ENCODE results near the gene CAB39.

CAB39 gene

GRCh38 chr2:230751062-230751461, 38.4 kb downstream of the CAB39 start:
- H3K4me3 ChIP-seq (ENCODE audit: low read length): no peak overlapping the region
- H3K36me3 ChIP-seq (ENCODE audit: insufficient read depth, low read length): no peaks in the 10 kb centered on the region; the same call in 1 of the 2 replicates
- peaks cover 8% of the 10 kb centered on the region for H3K4me1 ChIP-seq (ENCODE audit: insufficient read depth, low read length)
- no peak overlapping the region for H3K9ac ChIP-seq (ENCODE audit: low read depth, low read length)
- no peaks in the 10 kb centered on the region for H3K27me3 ChIP-seq (ENCODE audit: insufficient read depth, low read length)
- WGBS: 93% methylated on average over 2 of the region's 3 CpGs
- H3K27ac ChIP-seq (ENCODE audit: low read depth, low read length): no peak overlapping the region
- no peaks in the 10 kb centered on the region for H3K9me3 ChIP-seq (ENCODE audit: insufficient read depth, low read depth, low read length)

GRCh38 chr2:230754200-230754599, 41.6 kb downstream of the CAB39 start:
- Histone ChIP-seq H3K9ac (ENCODE audit: low read depth, low read length) (no peak overlapping the region), H3K9me3 (ENCODE audit: insufficient read depth, low read depth, low read length) (no peaks in the 10 kb centered on the region), H3K27ac (ENCODE audit: low read depth, low read length) (no peak overlapping the region), H3K36me3 (ENCODE audit: insufficient read depth, low read length) (no peaks in the 10 kb centered on the region; the same call in 1 of the 2 replicates), H3K4me3 (ENCODE audit: low read length) (no peak overlapping the region), H3K27me3 (ENCODE audit: insufficient read depth, low read length) (no peaks in the 10 kb centered on the region), H3K4me1 (ENCODE audit: insufficient read depth, low read length) (peaks cover 16% of the 10 kb centered on the region)
- WGBS: 86% methylated on average over 4 of the region's 4 CpGs

DNA sequence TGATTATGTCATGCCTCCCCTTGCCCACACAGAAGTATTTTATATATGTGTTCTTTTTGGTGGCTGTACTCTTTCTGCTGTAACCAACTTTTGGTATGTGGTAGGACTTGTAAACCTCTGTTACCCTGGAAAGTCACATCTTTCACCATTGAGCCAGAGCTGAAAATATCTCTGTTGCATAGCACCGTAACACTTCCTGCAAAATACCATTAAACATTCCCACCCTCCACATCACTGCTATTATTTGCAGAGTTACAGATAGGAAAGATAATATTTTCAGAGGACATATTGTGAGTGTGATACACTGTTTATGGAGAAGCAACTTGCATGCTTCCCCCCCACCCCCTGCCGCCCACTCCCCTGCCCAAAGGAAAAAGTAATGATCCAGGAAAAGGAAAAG, 44.8 kb downstream of the CAB39 start:
- 95% methylated on average over 2 of the region's 2 CpGs for WGBS
- Histone ChIP-seq H3K27ac (ENCODE audit: low read depth, low read length) (no peak overlapping the region), H3K4me3 (ENCODE audit: low read length) (no peak overlapping the region), H3K9ac (ENCODE audit: low read depth, low read length) (no peak overlapping the region), H3K9me3 (ENCODE audit: insufficient read depth, low read depth, low read length) (no peaks in the 10 kb centered on the region), H3K4me1 (ENCODE audit: insufficient read depth, low read length) (peaks cover 16% of the 10 kb centered on the region), H3K27me3 (ENCODE audit: insufficient read depth, low read length) (no peaks in the 10 kb centered on the region), H3K36me3 (ENCODE audit: insufficient read depth, low read length) (peaks cover 8% of the 10 kb centered on the region)

DNA sequence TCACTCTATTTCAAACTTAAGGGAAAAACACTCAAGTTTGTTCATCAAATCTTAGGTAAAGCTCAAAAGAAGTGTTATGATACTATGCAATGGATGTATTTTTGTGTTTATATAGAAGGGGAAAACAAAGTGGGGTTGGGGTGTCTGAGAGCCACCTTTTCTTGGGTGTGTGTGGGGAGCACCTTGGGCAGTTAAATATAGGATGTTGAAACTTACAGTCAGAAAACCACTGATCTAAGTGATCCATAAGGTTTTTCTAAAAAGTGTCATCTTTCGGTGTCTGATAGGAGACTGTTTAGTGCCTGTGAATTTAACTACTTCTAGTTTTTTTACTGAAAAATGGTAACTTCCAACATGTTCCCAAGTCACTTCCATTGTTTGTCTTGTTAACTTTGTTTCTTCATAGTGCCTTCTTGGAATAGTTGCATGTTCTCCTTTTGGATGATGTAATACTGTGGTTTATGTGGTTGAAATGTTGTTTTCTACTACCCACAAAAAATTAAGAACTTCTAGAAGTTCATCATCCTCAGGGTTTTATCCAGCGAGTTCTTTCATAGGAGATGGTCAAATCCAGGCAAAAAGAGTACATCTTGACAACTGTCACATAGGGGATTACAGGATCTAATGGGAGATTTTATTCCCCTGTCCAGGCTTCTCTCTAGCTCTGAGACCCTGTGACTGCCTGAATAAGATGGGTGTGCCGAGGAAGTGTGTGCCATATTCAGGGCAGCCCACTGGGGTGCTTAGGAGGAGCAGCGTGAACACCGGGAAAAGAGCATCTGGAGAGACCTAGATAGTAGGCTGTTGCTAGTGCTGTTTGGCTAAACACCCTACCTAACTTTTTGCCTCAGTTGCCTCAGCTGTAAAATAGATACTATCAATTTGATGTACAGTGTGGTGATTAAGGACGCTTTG, 46.2 kb downstream of the CAB39 start:
- Histone ChIP-seq H3K9ac (ENCODE audit: low read depth, low read length) (no peak overlapping the region), H3K4me3 (ENCODE audit: low read length) (no peak overlapping the region), H3K27me3 (ENCODE audit: insufficient read depth, low read length) (no peaks in the 10 kb centered on the region), H3K36me3 (ENCODE audit: insufficient read depth, low read length) (peaks cover 15% of the 10 kb centered on the region), H3K27ac (ENCODE audit: low read depth, low read length) (no peak overlapping the region), H3K4me1 (ENCODE audit: insufficient read depth, low read length) (peaks cover 16% of the 10 kb centered on the region), H3K9me3 (ENCODE audit: insufficient read depth, low read depth, low read length) (no peaks in the 10 kb centered on the region)
- 86% methylated on average over 6 of the region's 6 CpGs for WGBS

DNA sequence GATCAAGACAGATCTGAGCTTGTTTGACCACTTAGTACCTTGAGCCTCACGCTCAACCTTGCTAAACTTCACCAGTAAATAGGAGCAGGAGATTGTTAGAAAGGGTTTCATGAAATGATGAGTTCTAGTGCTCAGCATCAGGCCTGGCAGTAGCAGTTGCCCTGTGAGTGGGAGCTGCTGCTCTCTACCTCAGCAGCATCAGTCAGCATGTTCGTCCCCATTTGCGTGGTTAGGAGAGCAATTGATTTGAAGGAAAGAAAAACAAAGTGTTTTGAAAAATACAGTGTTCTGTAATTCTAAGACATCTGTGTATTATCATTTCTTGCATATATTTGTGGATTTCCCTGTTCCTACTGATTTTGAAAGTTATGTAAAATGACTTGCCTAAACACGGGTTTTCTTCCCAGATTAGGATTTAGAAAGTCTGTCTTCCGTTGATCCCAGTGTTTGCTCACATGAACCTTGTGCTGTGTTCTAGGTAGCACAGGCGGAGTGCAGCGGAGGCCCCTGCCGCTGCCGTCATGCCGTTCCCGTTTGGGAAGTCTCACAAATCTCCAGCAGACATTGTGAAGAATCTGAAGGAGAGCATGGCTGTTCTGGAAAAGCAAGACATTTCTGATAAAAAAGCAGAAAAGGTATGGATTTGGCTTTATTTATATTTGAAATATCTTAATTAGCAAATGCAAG, 47.0 kb downstream of the CAB39 start:
- Histone ChIP-seq H3K9ac (ENCODE audit: low read depth, low read length) (no peak overlapping the region), H3K27ac (ENCODE audit: low read depth, low read length) (no peak overlapping the region), H3K4me1 (ENCODE audit: insufficient read depth, low read length) (peaks cover 16% of the 10 kb centered on the region), H3K4me3 (ENCODE audit: low read length) (no peak overlapping the region), H3K9me3 (ENCODE audit: insufficient read depth, low read depth, low read length) (no peaks in the 10 kb centered on the region), H3K27me3 (ENCODE audit: insufficient read depth, low read length) (no peaks in the 10 kb centered on the region), H3K36me3 (ENCODE audit: insufficient read depth, low read length) (peaks cover 22% of the 10 kb centered on the region)
- WGBS: 90% methylated on average over 11 of the region's 11 CpGs

GRCh38 chr2:230761704-230762103, 49.1 kb downstream of the CAB39 start:
- Histone ChIP-seq H3K9me3 (ENCODE audit: insufficient read depth, low read depth, low read length) (no peaks in the 10 kb centered on the region), H3K36me3 (ENCODE audit: insufficient read depth, low read length) (peaks cover 24% of the 10 kb centered on the region), H3K9ac (ENCODE audit: low read depth, low read length) (no peak overlapping the region), H3K27ac (ENCODE audit: low read depth, low read length) (no peak overlapping the region), H3K27me3 (ENCODE audit: insufficient read depth, low read length) (no peaks in the 10 kb centered on the region), H3K4me1 (ENCODE audit: insufficient read depth, low read length) (peaks cover 13% of the 10 kb centered on the region), H3K4me3 (ENCODE audit: low read length) (no peak overlapping the region)
- WGBS: 95% methylated on average over 8 of the region's 8 CpGs

DNA sequence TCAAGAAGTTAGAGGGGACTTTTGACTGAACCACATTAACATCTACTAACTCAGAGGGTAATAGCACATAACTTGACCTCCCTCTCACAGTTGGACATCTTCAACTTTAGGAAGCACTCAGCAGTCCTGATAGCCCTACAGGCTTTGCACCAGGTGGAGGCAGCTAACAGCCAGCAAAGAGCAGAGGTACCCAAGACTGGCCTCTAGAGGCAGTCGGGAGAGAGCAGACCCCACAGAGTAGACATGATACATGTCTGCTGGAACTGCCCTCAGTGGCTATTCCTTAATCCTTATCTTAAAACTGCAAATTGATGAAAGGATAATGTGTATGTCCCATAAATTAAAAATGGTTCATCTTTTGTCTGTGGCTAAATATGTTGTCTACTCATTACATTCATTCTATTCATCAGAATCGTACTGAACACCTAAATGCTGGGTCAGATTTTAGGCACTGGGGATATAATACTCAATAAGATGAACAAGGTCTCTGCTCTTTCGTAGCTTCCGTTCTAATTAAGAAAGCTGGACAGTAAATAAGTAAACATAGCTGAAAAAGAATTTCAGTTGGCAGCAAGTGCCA, 49.8 kb downstream of the CAB39 start:
- 76% methylated on average over 4 of the region's 4 CpGs for WGBS
- peaks cover 13% of the 10 kb centered on the region for H3K4me1 ChIP-seq (ENCODE audit: insufficient read depth, low read length)
- H3K4me3 ChIP-seq (ENCODE audit: low read length): no peak overlapping the region
- H3K27ac ChIP-seq (ENCODE audit: low read depth, low read length): no peak overlapping the region
- H3K36me3 ChIP-seq (ENCODE audit: insufficient read depth, low read length): peaks cover 29% of the 10 kb centered on the region
- no peaks in the 10 kb centered on the region for H3K27me3 ChIP-seq (ENCODE audit: insufficient read depth, low read length)
- no peaks in the 10 kb centered on the region for H3K9me3 ChIP-seq (ENCODE audit: insufficient read depth, low read depth, low read length)
- H3K9ac ChIP-seq (ENCODE audit: low read depth, low read length): no peak overlapping the region

DNA sequence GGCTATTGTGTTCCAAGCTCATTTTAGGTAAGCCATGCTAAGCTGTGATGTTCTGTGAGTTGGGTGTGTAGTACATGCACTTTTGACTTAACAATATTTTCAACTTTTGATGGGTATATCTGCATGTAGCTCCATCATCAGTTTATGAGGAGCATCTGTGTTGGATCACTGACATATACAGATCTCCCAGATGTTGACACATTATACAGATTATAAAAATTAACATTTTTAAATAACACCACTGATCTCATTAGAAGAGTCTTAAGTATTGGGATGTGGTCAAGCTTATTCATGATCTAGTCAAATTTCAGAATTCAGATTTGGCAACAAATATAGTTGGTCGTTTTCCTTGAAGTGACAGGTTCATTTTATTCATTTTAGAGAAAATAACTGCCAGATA, 51.7 kb downstream of the CAB39 start:
- H3K4me3 ChIP-seq (ENCODE audit: low read length): no peak overlapping the region
- no peaks in the 10 kb centered on the region for H3K9me3 ChIP-seq (ENCODE audit: insufficient read depth, low read depth, low read length)
- no peak overlapping the region for H3K9ac ChIP-seq (ENCODE audit: low read depth, low read length)
- H3K27me3 ChIP-seq (ENCODE audit: insufficient read depth, low read length): no peaks in the 10 kb centered on the region
- H3K27ac ChIP-seq (ENCODE audit: low read depth, low read length): no peak overlapping the region
- peaks cover 5% of the 10 kb centered on the region for H3K4me1 ChIP-seq (ENCODE audit: insufficient read depth, low read length)
- H3K36me3 ChIP-seq (ENCODE audit: insufficient read depth, low read length): peaks cover 32% of the 10 kb centered on the region
- no CpG with 5 or more reads among the region's 1 CpG for WGBS

GRCh38 chr2:230765611-230766300, 53.1 kb downstream of the CAB39 start:
- Histone ChIP-seq H3K36me3 (ENCODE audit: insufficient read depth, low read length) (peaks cover 32% of the 10 kb centered on the region), H3K9ac (ENCODE audit: low read depth, low read length) (no peak overlapping the region)
- 98% methylated on average over 3 of the region's 4 CpGs for WGBS

DNA sequence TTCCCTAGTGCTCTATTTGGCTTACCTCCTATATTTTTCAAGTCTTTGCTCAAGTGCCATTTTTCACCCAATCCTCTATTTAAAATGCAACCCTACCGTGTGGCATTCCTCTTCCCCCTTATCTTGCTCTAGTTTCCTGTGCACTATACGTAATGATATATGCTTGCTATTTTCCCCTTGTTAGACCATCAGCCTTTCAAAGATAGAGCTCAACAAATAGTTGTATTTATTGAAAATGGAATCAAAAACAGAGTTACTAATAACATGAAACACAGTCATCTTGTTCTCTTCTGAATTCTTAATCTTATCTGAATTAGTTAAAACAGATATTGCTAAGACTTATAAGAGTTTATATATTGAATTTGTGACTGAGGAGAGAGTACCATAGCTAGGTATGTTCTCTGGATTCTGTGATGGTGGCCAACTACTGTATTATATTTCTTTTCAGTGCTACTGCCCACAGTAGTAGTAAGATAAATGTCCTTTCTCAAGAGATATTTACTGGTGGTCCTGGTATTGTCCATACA, 55.3 kb downstream of the CAB39 start:
- no peaks in the 10 kb centered on the region for H3K9me3 ChIP-seq (ENCODE audit: insufficient read depth, low read depth, low read length)
- H3K4me1 ChIP-seq (ENCODE audit: insufficient read depth, low read length): 0 out of 2 replicates have a peak, but pooled peaks cover 5% of the 10 kb centered on the region
- H3K27ac ChIP-seq (ENCODE audit: low read depth, low read length): no peak overlapping the region
- no peak overlapping the region for H3K9ac ChIP-seq (ENCODE audit: low read depth, low read length)
- WGBS: 94% methylated on average over 2 of the region's 2 CpGs
- H3K36me3 ChIP-seq (ENCODE audit: insufficient read depth, low read length): peaks cover 27% of the 10 kb centered on the region
- no peaks in the 10 kb centered on the region for H3K27me3 ChIP-seq (ENCODE audit: insufficient read depth, low read length)
- no peak overlapping the region for H3K4me3 ChIP-seq (ENCODE audit: low read length)

More at GRCh38 chr2:230765611-230766300, 53.1 kb downstream of the CAB39 start:
- H3K4me1 ChIP-seq (ENCODE audit: insufficient read depth, low read length): 0 out of 2 replicates have a peak, but pooled peaks cover 5% of the 10 kb centered on the region
- H3K27ac ChIP-seq (ENCODE audit: low read depth, low read length): no peak overlapping the region
- H3K27me3 ChIP-seq (ENCODE audit: insufficient read depth, low read length): no peaks in the 10 kb centered on the region
- no peaks in the 10 kb centered on the region for H3K9me3 ChIP-seq (ENCODE audit: insufficient read depth, low read depth, low read length)
- no peak overlapping the region for H3K4me3 ChIP-seq (ENCODE audit: low read length)

Data from HUES64 (cell line).